ENCODE measurements around the gene ARHGAP23. TPM values are rescaled to one million over a fixed set of nuclear protein-coding genes. Genes with fewer than 3 reads are reported as not detected.

Gene ARHGAP23
- total RNA-seq, 1 experiment from 2014 or later, result 140 TPM

DNA sequence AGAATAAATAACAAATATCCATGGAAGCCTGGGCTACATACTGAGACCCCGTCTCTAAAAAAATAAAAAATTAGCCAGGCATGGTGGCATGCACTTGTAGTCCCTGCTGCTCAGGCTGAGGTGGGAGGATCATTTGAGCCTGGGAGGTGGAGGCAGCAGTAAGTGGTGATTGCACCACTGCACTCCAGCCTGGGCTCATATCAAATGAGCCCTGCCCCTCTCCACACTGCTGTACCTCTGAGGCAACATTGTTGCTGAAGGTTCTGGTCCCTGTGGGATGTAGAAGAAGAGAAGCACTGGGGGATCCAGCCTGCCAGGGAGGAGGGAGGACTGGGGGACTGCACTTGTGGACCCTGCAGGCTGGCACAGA lies 11.4 kb upstream of the ARHGAP23 start:
- BruUV-seq (replicated peaks), result no TSS peak
- Mint-ChIP-seq H3K36me3 (ENCODE audit: insufficient read depth, unreplicated experiment) (peaks cover 16% of the 10 kb centered on the region), H3K9me3 (ENCODE audit: low read depth, unreplicated experiment) (no peaks in the 10 kb centered on the region), H3K4me3 (ENCODE audit: low read depth, unreplicated experiment) (no peak overlapping the region), H3K4me1 (ENCODE audit: low read depth, unreplicated experiment) (peaks cover 42% of the 10 kb centered on the region), H3K27me3 (ENCODE audit: unreplicated experiment) (peaks cover 62% of the 10 kb centered on the region), H3K27ac (ENCODE audit: unreplicated experiment) (peak overlapping the region; percentile 8)
- intact Hi-C loops (cut with micrococcal nuclease; ENCODE audit: unreplicated experiment), result no loop called here
- no peak for DNase-seq
- CTCF ChIA-PET, result interaction anchor here (1.2 to 8.4 kb wide), 2 partner anchors 65 to 251 kb away, joined by 3 to 434 read pairs; partner anchors contain the start of gene SOCS7
- TF ChIP-seq, protein P1, sequence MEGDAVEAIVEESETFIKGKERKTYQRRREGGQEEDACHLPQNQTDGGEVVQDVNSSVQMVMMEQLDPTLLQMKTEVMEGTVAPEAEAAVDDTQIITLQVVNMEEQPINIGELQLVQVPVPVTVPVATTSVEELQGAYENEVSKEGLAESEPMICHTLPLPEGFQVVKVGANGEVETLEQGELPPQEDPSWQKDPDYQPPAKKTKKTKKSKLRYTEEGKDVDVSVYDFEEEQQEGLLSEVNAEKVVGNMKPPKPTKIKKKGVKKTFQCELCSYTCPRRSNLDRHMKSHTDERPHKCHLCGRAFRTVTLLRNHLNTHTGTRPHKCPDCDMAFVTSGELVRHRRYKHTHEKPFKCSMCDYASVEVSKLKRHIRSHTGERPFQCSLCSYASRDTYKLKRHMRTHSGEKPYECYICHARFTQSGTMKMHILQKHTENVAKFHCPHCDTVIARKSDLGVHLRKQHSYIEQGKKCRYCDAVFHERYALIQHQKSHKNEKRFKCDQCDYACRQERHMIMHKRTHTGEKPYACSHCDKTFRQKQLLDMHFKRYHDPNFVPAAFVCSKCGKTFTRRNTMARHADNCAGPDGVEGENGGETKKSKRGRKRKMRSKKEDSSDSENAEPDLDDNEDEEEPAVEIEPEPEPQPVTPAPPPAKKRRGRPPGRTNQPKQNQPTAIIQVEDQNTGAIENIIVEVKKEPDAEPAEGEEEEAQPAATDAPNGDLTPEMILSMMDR (IDR thresholded peaks at IDR 0.05; ENCODE audit: unreplicated experiment), result no peak

GRCh38 chr17:38417210-38417951 lies 10.9 kb upstream of the ARHGAP23 start:
- TF ChIP-seq, protein P1 (IDR thresholded peaks at IDR 0.05; ENCODE audit: unreplicated experiment), result no peak
- BruUV-seq (replicated peaks), result no TSS peak
- intact Hi-C loops (cut with micrococcal nuclease; ENCODE audit: unreplicated experiment), result no loop called here
- H3K27me3 Mint-ChIP-seq (ENCODE audit: unreplicated experiment), result peaks cover 62% of the 10 kb centered on the region
- peaks cover 42% of the 10 kb centered on the region for H3K4me1 Mint-ChIP-seq (ENCODE audit: low read depth, unreplicated experiment)
- peaks cover 16% of the 10 kb centered on the region for H3K36me3 Mint-ChIP-seq (ENCODE audit: insufficient read depth, unreplicated experiment)
- no peak overlapping the region for H3K4me3 Mint-ChIP-seq (ENCODE audit: low read depth, unreplicated experiment)
- no peak for DNase-seq
- no peak overlapping the region for H3K27ac Mint-ChIP-seq (ENCODE audit: unreplicated experiment)
- no peaks in the 10 kb centered on the region for H3K9me3 Mint-ChIP-seq (ENCODE audit: low read depth, unreplicated experiment)
- CTCF ChIA-PET, result interaction anchor here (1.2 to 8.4 kb wide), 2 partner anchors 66 to 250 kb away, joined by 3 to 434 read pairs; partner anchors contain the start of gene SOCS7

- no TSS peak for BruUV-seq (replicated peaks)
- Mint-ChIP-seq H3K9me3 (ENCODE audit: low read depth, unreplicated experiment) (no peaks in the 10 kb centered on the region), H3K4me1 (ENCODE audit: low read depth, unreplicated experiment) (peaks cover 42% of the 10 kb centered on the region), H3K4me3 (ENCODE audit: low read depth, unreplicated experiment) (peak overlapping the region; percentile 67), H3K27me3 (ENCODE audit: unreplicated experiment) (peaks cover 69% of the 10 kb centered on the region), H3K36me3 (ENCODE audit: insufficient read depth, unreplicated experiment) (peaks cover 16% of the 10 kb centered on the region), H3K27ac (ENCODE audit: unreplicated experiment) (peak overlapping the region; percentile 24)
- TF ChIP-seq, protein P1 (IDR thresholded peaks at IDR 0.05; ENCODE audit: unreplicated experiment), result no peak
- intact Hi-C loops (cut with micrococcal nuclease; ENCODE audit: unreplicated experiment), result no loop called here
- DNase-seq, result no peak
- CTCF ChIA-PET, result interaction anchor here (0.6 to 8.4 kb wide), 3 partner anchors 67 to 353 kb away, joined by 3 to 434 read pairs (median 3); partner anchors contain the start of gene SOCS7
Measured at GRCh38 chr17:38418062-38418692, 10.1 kb upstream of the ARHGAP23 start.

GRCh38 chr17:38418693-38419507 lies 9.4 kb upstream of the ARHGAP23 start:
- CTCF ChIA-PET, result interaction anchor here (0.9 to 8.4 kb wide), 4 partner anchors 8 to 70 kb away, joined by 3 to 434 read pairs (median 6); partner anchors contain the start of gene SOCS7
- Mint-ChIP-seq H3K9me3 (ENCODE audit: low read depth, unreplicated experiment) (no peaks in the 10 kb centered on the region), H3K4me1 (ENCODE audit: low read depth, unreplicated experiment) (peaks cover 42% of the 10 kb centered on the region), H3K36me3 (ENCODE audit: insufficient read depth, unreplicated experiment) (peaks cover 16% of the 10 kb centered on the region), H3K27me3 (ENCODE audit: unreplicated experiment) (peaks cover 76% of the 10 kb centered on the region), H3K4me3 (ENCODE audit: low read depth, unreplicated experiment) (peak overlapping the region; percentile 67), H3K27ac (ENCODE audit: unreplicated experiment) (peak overlapping the region; percentile 24)
- no peak for DNase-seq
- intact Hi-C loops (cut with micrococcal nuclease; ENCODE audit: unreplicated experiment), result no loop called here
- BruUV-seq (replicated peaks), result no TSS peak
- TF ChIP-seq, protein P1 (IDR thresholded peaks at IDR 0.05; ENCODE audit: unreplicated experiment), result no peak

Data from Calu3 (cell line).